ENCODE data around the gene PTPN3. TPM values are rescaled to one million over a fixed set of nuclear protein-coding genes. Genes with fewer than 3 reads are reported as not detected.

The PTPN3 gene
- total RNA-seq, 2 donors from 2014 or later = 2.7 to 4.6 TPM

- no peaks in the 10 kb centered on the region for H3K9me3 Mint-ChIP-seq
- Histone ChIP-seq H3K9me3 (ENCODE audit: control insufficient read depth, low read length) (no peaks in the 10 kb centered on the region), H3K27ac (ENCODE audit: low read depth, low read length) (no peak overlapping the region), H3K4me1 (ENCODE audit: control insufficient read depth, insufficient read depth, low read length) (no peaks in the 10 kb centered on the region), H3K9ac (ENCODE audit: extremely low read depth, low read length, poor library complexity, severe bottlenecking) (no peak overlapping the region), H3K36me3 (ENCODE audit: control insufficient read depth, insufficient read depth, low read length) (no peaks in the 10 kb centered on the region), H3K4me3 (ENCODE audit: low read length) (no peak overlapping the region), H3K27me3 (ENCODE audit: control insufficient read depth, insufficient read depth, low read length, poor library complexity, severe bottlenecking) (no peaks in the 10 kb centered on the region)
- DNase-seq = no peak
- H3K4me1 Mint-ChIP-seq = peaks cover 11% of the 10 kb centered on the region
- peaks cover 5% of the 10 kb centered on the region for H3K27me3 Mint-ChIP-seq (ENCODE audit: insufficient read depth)
- H3K27ac Mint-ChIP-seq = no peak overlapping the region
- H3K4me3 Mint-ChIP-seq = no peak overlapping the region
- whole genome bisulfite sequencing, 2 experiments (ENCODE audit: insufficient coverage in 1 of 2, insufficient read length in 1 of 2) = 83 to 94% methylated on average over 1 of the region's 1 CpG
- no peaks in the 10 kb centered on the region for H3K36me3 Mint-ChIP-seq (ENCODE audit: low read depth)
- TF ChIP-seq CTCF (conservative IDR thresholded peaks at IDR 0.05) = no peak
Observed at GRCh38 chr9:109423877-109424276, 74.2 kb downstream of the PTPN3 start.

- Histone ChIP-seq H3K27ac (ENCODE audit: low read depth, low read length) (no peak overlapping the region), H3K9ac (ENCODE audit: extremely low read depth, low read length, poor library complexity, severe bottlenecking) (no peak overlapping the region), H3K36me3 (ENCODE audit: control insufficient read depth, insufficient read depth, low read length) (no peaks in the 10 kb centered on the region), H3K4me3 (ENCODE audit: low read length) (no peak overlapping the region), H3K27me3 (ENCODE audit: control insufficient read depth, insufficient read depth, low read length, poor library complexity, severe bottlenecking) (no peaks in the 10 kb centered on the region), H3K4me1 (ENCODE audit: control insufficient read depth, insufficient read depth, low read length) (no peaks in the 10 kb centered on the region), H3K9me3 (ENCODE audit: control insufficient read depth, low read length) (no peaks in the 10 kb centered on the region)
- TF ChIP-seq CTCF (conservative IDR thresholded peaks at IDR 0.05) = no peak
- Mint-ChIP-seq H3K27me3 (ENCODE audit: insufficient read depth) (peaks cover 5% of the 10 kb centered on the region), H3K4me1 (peaks cover 23% of the 10 kb centered on the region), H3K27ac (no peak overlapping the region), H3K4me3 (no peak overlapping the region), H3K36me3 (ENCODE audit: low read depth) (no peaks in the 10 kb centered on the region), H3K9me3 (no peaks in the 10 kb centered on the region)
- no peak for DNase-seq
- WGBS, 2 experiments (ENCODE audit: insufficient coverage in 1 of 2, insufficient read length in 1 of 2) = 92 to 95% methylated on average over 7 of the region's 7 CpGs
Observed at GRCh38 chr9:109422641-109423040, 75.5 kb downstream of the PTPN3 start.

- H3K27me3 ChIP-seq (ENCODE audit: control insufficient read depth, insufficient read depth, low read length, poor library complexity, severe bottlenecking) = no peaks in the 10 kb centered on the region
- peaks cover 26% of the 10 kb centered on the region for H3K4me1 Mint-ChIP-seq
- no peaks in the 10 kb centered on the region for H3K9me3 Mint-ChIP-seq
- no peak overlapping the region for H3K9ac ChIP-seq (ENCODE audit: extremely low read depth, low read length, poor library complexity, severe bottlenecking)
- H3K36me3 Mint-ChIP-seq (ENCODE audit: low read depth) = no peaks in the 10 kb centered on the region
- no peaks in the 10 kb centered on the region for H3K36me3 ChIP-seq (ENCODE audit: control insufficient read depth, insufficient read depth, low read length)
- WGBS, 2 experiments (ENCODE audit: insufficient coverage in 1 of 2, insufficient read length in 1 of 2) = 92 to 100% methylated on average over 2 to 13 of the region's 13 CpGs
- no peak overlapping the region for H3K27ac Mint-ChIP-seq
- H3K4me3 Mint-ChIP-seq = no peak overlapping the region
- no peaks in the 10 kb centered on the region for H3K9me3 ChIP-seq (ENCODE audit: control insufficient read depth, low read length)
- peaks cover 5% of the 10 kb centered on the region for H3K27me3 Mint-ChIP-seq (ENCODE audit: insufficient read depth)
- no peak overlapping the region for H3K4me3 ChIP-seq (ENCODE audit: low read length)
- no peak overlapping the region for H3K27ac ChIP-seq (ENCODE audit: low read depth, low read length)
- TF ChIP-seq CTCF (conservative IDR thresholded peaks at IDR 0.05) = no peak
- DNase-seq = no peak
- no peaks in the 10 kb centered on the region for H3K4me1 ChIP-seq (ENCODE audit: control insufficient read depth, insufficient read depth, low read length)
Observed at GRCh38 chr9:109421026-109421970, 76.8 kb downstream of the PTPN3 start.

All from endodermal cell (in vitro differentiated cells).